Cardiac septum (tissue), 1 donor: ENCODE results near the gene DCPS. TPM values are rescaled to one million over a fixed set of nuclear protein-coding genes. Genes with fewer than 3 reads are reported as not detected.

ENCODE experiments used
- DNase-seq: peaks from one replicate; pipeline ENCODE4 v3.0.0-alpha.2; 2020; ENCODE audit warnings: low spot score
- intact Hi-C: fragments of 100-400 bp; cut with DNase I; formaldehyde crosslinking; loops from one replicate; pipeline ENCODE4 v1.14.0; 2022
- total RNA-seq: library from RNA; stranded (reverse); fragmentation: NEBNext Ultra II Directional; extraction: Animal tissue kit (Norgen Biotek cat#: 25700); gene quantifications from one replicate; pipeline ENCODE4 v1.2.1, GENCODE V29; 2021
- donor health status: DM: no; HTN: no; CAD: no.

The DCPS gene
- total RNA-seq, 1 donor from 2014 or later, result 9.9 TPM

GRCh38 chr11:126338346-126339055, 34.6 kb downstream of the DCPS start:
- intact Hi-C loops, result no loop called here
- peak; percentile 61 for DNase-seq

GRCh38 chr11:126339073-126339862, 35.4 kb downstream of the DCPS start:
- DNase-seq, result peak; percentile 64

DNA sequence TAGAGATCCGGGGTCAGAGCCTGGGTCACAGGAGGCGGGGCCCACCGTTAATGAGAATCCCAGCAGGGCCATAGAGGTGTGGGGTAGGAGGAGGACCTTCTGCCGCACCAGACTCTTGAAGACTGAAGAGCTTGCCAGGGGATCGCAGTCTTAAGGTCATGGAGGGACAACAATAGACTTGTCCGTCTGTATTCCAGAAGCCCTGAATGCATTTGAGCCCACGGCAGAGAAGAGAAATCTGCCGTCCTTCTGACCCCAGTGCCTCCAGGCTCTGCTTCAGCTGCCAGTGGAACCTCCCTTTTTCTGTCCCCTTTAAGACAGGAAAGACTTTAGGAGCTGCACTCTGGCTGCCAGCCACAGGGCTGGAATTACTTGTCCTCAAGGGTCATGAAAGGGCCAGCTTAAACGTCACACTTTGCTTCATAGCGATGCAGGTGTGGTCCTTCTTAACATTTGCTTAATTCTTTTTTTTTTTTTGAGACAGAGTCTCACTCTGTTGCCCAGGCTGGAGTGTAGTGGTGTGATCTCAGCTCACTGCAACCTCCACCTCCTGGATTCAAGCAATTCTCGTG, 36.1 kb downstream of the DCPS start:
- intact Hi-C loops, result no loop called here
- no peak for DNase-seq

More at GRCh38 chr11:126339073-126339862, 35.4 kb downstream of the DCPS start:
- intact Hi-C loops, result no loop called here

DNA sequence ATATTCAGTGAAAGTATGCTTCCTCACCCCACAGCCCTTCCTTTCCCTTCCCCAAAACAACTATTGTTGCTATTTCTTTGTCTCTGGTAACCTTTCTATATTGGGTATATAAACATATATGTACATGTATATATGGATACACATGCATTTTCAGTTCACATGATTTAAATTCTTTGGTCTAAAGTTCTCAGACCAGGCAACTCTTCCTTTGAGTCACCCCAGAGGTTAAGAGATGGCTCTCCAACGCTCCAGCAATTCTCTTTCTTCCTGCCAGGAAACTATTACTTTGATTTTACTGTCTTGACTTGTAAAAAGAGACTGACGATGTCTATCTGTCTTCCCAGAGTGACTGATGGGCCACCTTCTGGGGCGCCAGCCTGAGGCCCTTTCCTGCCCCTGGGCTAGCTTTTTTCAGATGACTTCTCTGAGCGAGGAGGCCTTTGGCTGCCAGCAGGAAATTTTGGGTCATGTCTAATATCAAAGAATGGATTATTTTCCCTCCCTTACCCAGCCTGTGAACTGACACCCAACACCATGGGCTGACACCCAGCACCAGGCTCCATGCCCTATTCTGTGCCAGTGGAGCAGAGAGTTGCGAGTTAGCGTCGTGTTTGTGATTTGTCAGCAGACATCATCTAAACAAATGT, 37.2 kb downstream of the DCPS start:
- no peak for DNase-seq
- intact Hi-C loops, result no loop called here

DNA sequence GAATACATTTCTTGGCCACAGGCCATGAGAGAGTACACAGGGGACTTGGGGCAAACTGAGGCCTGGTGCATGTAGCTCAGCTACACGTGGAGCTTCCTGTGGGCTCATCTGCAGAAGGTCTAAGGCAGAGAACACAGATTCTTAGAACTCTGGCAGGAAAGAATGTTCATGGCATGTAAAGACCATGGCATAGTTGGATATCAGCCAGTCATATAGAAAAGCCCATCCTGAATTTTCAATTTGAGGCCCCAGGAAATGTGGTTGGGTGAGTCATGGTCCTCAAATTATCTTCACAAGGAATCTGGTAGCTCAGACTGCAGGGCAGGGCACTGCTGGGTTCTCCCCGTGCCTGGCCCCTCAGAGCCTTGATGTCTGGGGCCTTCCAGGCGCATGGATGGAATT, 37.9 kb downstream of the DCPS start:
- intact Hi-C loops, result no loop called here
- DNase-seq, result no peak

GRCh38 chr11:126343051-126343450, 39.2 kb downstream of the DCPS start:
- intact Hi-C loops, result no loop called here
- DNase-seq, result no peak

- DNase-seq, result no peak
- intact Hi-C loops, result loop anchor here (5.0 kb wide), 1 partner anchor 32 kb away; no protein-coding TSS in a partner anchor
These were observed 40.6 kb downstream of the DCPS start for GRCh38 chr11:126344141-126345080.

GRCh38 chr11:126345283-126345682, 41.4 kb downstream of the DCPS start:
- intact Hi-C loops, result loop anchor here (5.0 kb wide), 1 partner anchor 33 kb away; no protein-coding TSS in a partner anchor
- peak; percentile 74 for DNase-seq

GRCh38 chr11:126345759-126346585, 42.1 kb downstream of the DCPS start:
- intact Hi-C loops, result loop anchor here (5.0 kb wide), 1 partner anchor 34 kb away; no protein-coding TSS in a partner anchor
- DNase-seq, result peak; percentile 87

DNA sequence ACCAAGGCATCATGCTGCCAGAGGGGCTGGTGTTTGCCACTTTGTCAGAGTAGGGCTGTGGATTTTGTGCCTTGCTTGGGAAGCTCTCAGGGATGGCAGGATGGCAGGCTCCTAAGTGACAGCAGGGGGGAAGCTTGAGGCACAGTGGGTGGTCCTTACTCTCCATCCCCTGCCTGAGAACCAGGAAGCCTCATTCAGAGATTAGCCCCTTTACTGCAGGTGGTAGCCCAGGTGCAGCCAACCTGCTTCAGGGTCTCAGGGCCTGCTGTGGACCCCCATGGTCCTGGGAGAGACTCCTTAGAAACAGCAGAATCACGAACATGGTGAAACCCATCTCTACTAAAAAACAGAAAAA, 42.7 kb downstream of the DCPS start:
- intact Hi-C loops, result loop anchor here (5.0 kb wide), 1 partner anchor 34 kb away; no protein-coding TSS in a partner anchor
- no peak for DNase-seq

DNA sequence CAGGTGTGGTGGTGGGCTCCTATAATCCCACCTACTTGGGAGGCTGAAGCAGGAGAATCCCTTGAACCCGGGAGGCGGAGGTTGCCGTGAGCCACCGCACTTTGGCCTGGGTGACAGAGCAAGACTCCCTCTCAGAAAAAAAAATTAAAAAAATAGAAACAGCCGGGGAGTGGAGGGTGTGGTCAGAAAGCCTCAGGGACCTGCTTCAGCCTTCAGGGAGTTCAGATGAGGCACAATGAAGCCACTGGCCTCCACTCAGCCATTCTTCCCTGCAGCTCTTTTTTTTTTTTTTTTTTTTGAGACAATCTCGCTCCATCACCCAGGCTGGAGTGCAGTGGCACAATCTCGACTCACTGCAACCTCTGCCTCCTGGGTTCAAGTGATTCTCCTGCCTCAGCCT, 43.1 kb downstream of the DCPS start:
- intact Hi-C loops, result loop anchor here (5.0 kb wide), 1 partner anchor 35 kb away; no protein-coding TSS in a partner anchor
- DNase-seq, result peak; percentile 20

DNA sequence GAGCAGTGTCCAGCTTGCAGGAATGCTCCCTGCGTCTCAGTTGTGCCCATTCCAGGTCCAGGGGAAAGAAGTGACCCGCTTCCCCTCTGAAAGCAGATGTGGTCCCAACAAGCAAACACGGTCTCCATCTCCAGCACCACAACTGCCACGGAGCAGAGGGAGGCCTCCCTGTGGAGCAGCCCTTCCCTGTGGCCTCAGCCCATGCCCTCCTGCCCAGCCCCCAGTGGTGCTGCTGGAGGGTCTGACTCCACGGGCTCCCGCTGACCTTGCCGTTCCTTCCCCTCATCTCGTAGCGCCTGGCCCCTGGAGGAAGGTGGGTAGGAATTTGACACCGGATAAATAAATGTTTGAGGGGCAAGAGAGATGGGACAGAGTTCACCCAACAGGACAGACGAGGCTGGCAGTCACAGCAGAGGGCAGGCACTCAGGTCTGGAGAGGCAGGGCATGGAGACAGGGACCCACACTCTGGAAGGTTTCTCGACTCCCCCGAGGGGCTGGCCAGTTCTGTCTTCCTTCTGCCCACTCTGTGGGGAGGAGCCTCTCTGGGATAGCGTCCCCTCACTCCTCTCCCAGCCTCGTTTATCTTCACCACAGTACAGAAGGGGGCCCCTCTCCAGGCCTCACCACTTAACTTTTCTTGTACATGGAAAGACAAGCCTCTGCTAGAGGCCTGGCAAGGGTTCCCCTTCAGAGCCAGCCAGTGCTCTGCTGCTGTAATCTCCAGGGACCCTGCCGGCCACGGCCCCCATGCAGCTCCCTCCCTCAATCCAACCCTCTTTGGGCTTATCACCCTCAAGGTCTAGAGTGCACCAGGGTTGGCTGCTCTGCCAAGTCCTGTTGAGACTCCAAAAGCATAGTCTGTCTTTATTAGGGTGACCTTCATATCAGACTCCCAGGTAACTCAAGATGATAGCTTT, 44.1 kb downstream of the DCPS start:
- DNase-seq, result peak; percentile 63
- intact Hi-C loops, result loop anchor here (5.0 kb wide), 1 partner anchor 36 kb away; no protein-coding TSS in a partner anchor

- intact Hi-C loops, result loop anchor here (5.0 kb wide), 1 partner anchor 37 kb away; no protein-coding TSS in a partner anchor
- peak; percentile 79 for DNase-seq
These were observed 45.1 kb downstream of the DCPS start for GRCh38 chr11:126348806-126349582.

GRCh38 chr11:126350836-126351235, 47.0 kb downstream of the DCPS start:
- intact Hi-C loops, result loop anchor here (10.0 kb wide), 1 partner anchor 64 kb away; no protein-coding TSS in a partner anchor
- no peak for DNase-seq

DNA sequence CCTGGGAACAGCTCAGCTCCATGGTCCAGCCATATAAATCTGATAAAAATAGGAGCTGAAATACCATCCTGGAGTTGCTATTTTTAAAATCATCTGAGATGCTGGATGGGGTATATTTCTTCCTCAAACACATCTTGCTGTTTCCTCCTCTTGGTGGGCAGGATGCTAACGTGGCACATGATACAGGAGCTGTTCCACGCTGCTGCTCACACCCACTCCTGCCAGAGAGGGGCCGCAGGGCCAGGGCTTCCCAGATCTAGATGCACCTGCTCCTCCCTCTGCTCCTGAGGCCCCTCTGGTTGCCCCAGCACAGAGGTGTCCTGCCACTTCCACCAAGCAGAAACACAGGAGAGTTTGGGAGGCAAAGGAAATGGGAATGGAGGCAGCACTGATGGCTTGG, 48.3 kb downstream of the DCPS start:
- intact Hi-C loops, result loop anchor here (10.0 kb wide), 1 partner anchor 63 kb away; no protein-coding TSS in a partner anchor
- DNase-seq, result peak; percentile 38
